WTC11 (cell line): ENCODE data around the gene ATXN7.

Source experiments
- CTCF ChIP-seq: fragments of 200-600 bp; IDR thresholded peaks from 2 replicates; pipeline ENCODE4 v1.8.0; 2022; ENCODE audit warnings: antibody characterized with exemption
- JUN ChIP-seq: sonication (generic); formaldehyde crosslinking; IDR thresholded peaks from 2 replicates; pipeline ENCODE4 v1.8.0; 2023; ENCODE audit warnings: mild to moderate bottlenecking, missing genetic modification reagents
- SP1 ChIP-seq: sonication (generic); formaldehyde crosslinking; conservative IDR thresholded peaks from 2 replicates; pipeline ENCODE4 v1.8.1; 2022; ENCODE audit warnings: missing genetic modification reagents
- ZNF138 ChIP-seq: sonication (generic); formaldehyde crosslinking; conservative IDR thresholded peaks from 2 replicates; pipeline ENCODE4 v1.8.1; 2022; ENCODE audit warnings: mild to moderate bottlenecking, moderate library complexity, missing genetic modification reagents

- TF ChIP-seq ZNF138 (CRISPR knock-in tag) (no peak), JUN (no peak), CTCF (no peak), SP1 (CRISPR knock-in tag) (peak; percentile 39; the same call in 1 of the 2 replicates)
These were observed 619 bp downstream of the ATXN7 start for GRCh38 chr3:63864008-63864964.
